ENCODE measurements around the gene PIAS4.

The PIAS4 gene

DNA sequence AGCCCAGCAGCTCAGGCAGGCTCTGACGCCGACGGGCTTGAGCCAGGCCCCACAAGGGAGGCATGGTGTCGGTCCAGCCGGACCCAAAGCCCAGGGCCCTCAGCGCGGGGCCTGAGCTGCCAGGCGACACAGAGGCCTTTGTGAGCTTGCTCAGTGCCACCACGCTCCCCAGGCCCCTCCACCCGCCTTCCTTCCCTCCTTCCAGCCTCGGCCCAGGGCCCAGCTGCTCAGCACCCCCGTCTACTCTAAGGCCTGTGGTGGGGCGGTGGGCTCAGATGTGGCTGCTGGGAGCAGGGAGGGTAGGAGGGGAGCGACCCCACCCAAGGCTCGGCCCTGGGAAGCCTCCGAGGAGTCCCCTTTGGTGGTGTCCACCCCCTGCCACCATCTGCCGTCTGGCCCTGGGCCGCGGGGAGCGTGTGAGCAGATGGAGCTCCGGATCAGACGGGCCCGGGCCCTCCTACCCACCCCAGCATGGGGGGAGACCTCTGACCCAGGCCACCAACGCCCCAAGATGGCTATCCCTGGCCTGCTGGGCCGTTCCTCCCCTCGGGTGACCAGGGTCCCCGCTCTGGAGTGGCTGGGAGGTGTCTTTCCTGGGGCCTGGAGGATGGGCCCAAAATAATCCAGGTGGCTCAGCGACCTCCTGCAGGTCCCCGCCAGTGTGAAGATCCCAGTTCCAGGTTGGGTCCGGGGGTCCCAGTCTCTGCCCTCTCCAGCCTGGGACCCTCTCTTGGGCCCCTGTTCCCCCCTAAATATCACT is 51.3 kb downstream of the PIAS4 start:
- peaks cover 23% of the 10 kb centered on the region; the same call in 1 of the 2 replicates for H3K4me1 ChIP-seq (ENCODE audit: insufficient read depth, low read length)
- peaks cover 3% of the 10 kb centered on the region; the same call in 1 of the 2 replicates for H3K36me3 ChIP-seq (ENCODE audit: insufficient read depth, low read length)
- no peaks in the 10 kb centered on the region for H3K9me3 ChIP-seq (ENCODE audit: control insufficient read depth, insufficient read depth, low read length)
- no peak overlapping the region for H3K9ac ChIP-seq (ENCODE audit: low read depth, low read length)

DNA sequence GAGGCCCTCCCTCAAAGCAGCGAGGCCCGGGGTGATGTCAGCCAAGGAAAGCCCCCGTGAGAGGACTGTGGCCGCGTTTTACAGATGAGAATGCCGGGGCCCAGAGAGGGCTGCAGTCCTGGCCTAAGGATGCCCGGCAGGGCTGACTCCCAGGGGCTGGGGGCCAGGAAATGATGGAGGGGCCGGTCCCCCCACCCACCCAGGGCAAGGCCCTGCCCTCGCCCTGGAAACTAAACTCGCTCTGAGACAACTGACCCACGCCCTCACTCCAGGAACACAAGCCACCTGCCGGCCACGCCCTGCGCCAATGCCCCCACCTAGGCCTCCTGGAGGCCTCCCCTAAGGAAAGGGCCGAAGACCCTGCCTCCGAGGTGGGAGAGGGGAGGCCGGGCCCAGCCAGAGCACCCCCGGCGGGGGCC is 51.9 kb downstream of the PIAS4 start:
- H3K9ac ChIP-seq (ENCODE audit: low read depth, low read length) = no peak overlapping the region
- H3K4me1 ChIP-seq (ENCODE audit: insufficient read depth, low read length) = peaks cover 23% of the 10 kb centered on the region; the same call in 1 of the 2 replicates
- peaks cover 3% of the 10 kb centered on the region; the same call in 1 of the 2 replicates for H3K36me3 ChIP-seq (ENCODE audit: insufficient read depth, low read length)
- H3K9me3 ChIP-seq (ENCODE audit: control insufficient read depth, insufficient read depth, low read length) = no peaks in the 10 kb centered on the region

DNA sequence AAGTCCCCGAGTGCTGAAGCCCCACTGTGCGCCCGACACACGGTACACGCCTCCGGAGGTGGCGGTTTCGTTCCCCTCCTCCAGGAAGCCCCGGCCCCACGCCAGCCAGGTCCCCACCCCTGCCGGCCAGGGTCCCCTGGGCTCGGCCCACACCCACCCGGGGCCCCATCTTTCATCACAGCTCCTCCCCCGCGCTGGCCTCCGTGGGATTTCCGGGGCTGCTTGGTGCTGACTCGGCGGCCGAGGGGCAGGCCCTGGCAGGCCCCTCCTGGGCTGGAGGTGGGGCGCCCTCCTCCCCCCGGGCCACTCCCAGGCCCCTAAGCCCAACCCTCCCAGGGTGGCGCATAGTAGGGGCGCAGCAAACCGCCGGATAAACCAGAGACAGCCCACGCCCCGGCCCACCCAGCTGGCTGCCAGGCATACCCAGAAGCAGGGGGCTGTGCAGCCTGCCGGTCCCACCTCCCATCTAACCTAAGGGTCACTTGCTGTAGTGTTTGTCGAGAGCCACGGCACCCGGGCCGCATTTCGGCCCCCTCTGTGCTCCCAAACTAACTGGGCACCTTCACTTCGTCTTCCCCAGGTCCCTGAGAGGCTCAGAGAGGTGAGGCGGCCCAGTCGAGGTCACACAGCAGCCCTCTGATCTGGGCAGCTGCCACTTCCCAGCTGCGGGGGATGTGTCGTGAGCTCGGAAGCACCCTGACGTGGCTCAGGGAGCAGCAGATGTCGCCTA is 52.5 kb downstream of the PIAS4 start:
- H3K36me3 ChIP-seq (ENCODE audit: insufficient read depth, low read length) = peaks cover 3% of the 10 kb centered on the region; the same call in 1 of the 2 replicates
- no peak overlapping the region for H3K9ac ChIP-seq (ENCODE audit: low read depth, low read length)
- no peaks in the 10 kb centered on the region for H3K9me3 ChIP-seq (ENCODE audit: control insufficient read depth, insufficient read depth, low read length)
- H3K4me1 ChIP-seq (ENCODE audit: insufficient read depth, low read length) = peaks cover 23% of the 10 kb centered on the region; the same call in 1 of the 2 replicates

DNA sequence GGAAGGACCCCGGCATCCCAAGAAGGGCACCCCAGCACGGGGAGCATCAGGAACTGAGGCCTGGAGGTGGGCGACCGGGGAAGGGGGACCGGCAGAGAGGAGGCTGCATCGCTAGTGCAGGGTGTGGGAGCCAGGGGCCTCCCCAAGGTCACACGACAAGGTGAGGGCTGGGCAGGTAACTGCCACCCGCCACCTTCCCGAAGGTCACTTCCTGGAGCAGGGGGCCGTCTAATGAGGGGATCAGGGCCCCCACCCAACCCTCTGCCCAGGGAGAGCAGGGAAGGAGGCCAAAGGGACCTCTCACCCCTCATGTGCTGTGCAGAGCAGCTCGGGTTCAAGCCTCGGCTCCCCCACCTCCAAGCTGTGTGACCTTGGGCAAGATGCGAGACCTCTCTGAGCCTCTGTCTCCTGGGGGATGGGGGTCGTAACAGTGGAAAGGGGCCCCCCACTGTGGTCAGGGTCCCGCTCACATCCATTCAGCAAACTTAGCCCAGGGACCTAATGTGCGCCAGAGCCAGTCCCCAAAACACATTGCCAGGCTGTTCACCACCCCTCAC is 53.2 kb downstream of the PIAS4 start:
- no peak overlapping the region for H3K9ac ChIP-seq (ENCODE audit: low read depth, low read length)
- H3K4me1 ChIP-seq (ENCODE audit: insufficient read depth, low read length) = peaks cover 23% of the 10 kb centered on the region; the same call in 1 of the 2 replicates
- H3K9me3 ChIP-seq (ENCODE audit: control insufficient read depth, insufficient read depth, low read length) = no peaks in the 10 kb centered on the region
- peaks cover 3% of the 10 kb centered on the region; the same call in 1 of the 2 replicates for H3K36me3 ChIP-seq (ENCODE audit: insufficient read depth, low read length)

DNA sequence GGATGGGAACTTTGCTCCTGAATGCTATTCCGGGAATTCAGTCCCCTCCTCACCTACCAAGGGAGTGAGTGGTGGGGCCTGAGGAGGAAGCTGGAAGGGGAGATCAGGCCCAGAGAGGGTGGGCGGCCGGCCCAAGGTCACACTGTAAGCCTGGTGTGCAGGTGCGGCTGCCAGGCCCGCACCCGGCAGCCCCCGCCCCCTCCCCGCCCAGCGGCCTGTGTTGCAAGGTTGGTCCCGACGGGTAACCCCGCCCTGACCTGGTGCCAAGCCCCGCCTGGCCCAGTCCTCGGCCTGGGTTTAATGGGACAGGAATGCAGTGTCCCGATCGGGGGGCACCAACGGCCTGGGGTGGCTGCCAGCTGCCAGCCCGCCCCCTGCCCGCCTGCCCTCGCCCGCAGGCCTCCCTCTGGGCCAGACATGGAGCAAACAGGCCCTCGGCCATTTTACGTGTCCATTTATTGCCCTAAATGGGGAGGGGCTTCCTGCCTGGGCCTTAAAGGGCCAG is 53.7 kb downstream of the PIAS4 start:
- Histone ChIP-seq H3K9ac (ENCODE audit: low read depth, low read length) (no peak overlapping the region), H3K9me3 (ENCODE audit: control insufficient read depth, insufficient read depth, low read length) (no peaks in the 10 kb centered on the region), H3K36me3 (ENCODE audit: insufficient read depth, low read length) (peaks cover 3% of the 10 kb centered on the region; the same call in 1 of the 2 replicates), H3K4me1 (ENCODE audit: insufficient read depth, low read length) (peaks cover 23% of the 10 kb centered on the region; the same call in 1 of the 2 replicates)

DNA sequence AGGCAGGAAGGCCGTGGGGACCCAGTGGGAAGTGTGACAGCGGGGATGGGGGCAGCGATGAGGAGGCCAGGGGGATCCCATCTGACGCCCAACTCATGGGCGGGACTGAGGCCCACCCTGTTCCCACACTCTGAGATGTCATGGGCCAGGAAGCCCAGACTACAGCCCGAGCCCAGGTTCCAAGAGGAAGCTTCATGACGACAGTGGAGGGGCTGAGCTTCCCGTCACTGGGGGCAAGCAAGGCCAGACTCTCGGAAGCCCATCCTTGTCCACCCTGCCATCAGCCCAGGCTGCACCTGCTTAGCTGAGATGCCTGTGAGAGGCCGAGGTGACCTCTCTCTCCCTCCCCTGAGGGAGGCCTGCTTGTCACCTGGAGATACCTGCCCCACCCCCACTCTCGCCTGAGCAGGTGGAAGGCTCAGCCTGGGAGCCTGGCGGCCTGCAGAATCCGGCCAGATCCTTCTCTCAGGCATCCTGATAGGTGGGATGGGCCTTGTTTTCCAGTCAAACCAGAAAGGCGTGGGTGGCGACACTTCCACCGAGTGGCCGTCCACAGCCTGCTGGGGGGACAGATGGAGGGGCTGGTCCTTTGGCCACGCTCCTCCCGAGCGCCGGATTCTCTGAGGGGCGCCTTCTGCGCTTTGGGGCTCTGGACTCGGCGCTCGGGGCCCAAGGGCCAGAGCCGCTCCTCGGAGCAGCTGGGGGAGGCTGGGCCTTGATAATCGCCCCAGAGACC is 54.3 kb downstream of the PIAS4 start:
- peaks cover 3% of the 10 kb centered on the region; the same call in 1 of the 2 replicates for H3K36me3 ChIP-seq (ENCODE audit: insufficient read depth, low read length)
- H3K9ac ChIP-seq (ENCODE audit: low read depth, low read length) = no peak overlapping the region
- no peaks in the 10 kb centered on the region for H3K9me3 ChIP-seq (ENCODE audit: control insufficient read depth, insufficient read depth, low read length)
- peaks cover 23% of the 10 kb centered on the region; the same call in 1 of the 2 replicates for H3K4me1 ChIP-seq (ENCODE audit: insufficient read depth, low read length)

DNA sequence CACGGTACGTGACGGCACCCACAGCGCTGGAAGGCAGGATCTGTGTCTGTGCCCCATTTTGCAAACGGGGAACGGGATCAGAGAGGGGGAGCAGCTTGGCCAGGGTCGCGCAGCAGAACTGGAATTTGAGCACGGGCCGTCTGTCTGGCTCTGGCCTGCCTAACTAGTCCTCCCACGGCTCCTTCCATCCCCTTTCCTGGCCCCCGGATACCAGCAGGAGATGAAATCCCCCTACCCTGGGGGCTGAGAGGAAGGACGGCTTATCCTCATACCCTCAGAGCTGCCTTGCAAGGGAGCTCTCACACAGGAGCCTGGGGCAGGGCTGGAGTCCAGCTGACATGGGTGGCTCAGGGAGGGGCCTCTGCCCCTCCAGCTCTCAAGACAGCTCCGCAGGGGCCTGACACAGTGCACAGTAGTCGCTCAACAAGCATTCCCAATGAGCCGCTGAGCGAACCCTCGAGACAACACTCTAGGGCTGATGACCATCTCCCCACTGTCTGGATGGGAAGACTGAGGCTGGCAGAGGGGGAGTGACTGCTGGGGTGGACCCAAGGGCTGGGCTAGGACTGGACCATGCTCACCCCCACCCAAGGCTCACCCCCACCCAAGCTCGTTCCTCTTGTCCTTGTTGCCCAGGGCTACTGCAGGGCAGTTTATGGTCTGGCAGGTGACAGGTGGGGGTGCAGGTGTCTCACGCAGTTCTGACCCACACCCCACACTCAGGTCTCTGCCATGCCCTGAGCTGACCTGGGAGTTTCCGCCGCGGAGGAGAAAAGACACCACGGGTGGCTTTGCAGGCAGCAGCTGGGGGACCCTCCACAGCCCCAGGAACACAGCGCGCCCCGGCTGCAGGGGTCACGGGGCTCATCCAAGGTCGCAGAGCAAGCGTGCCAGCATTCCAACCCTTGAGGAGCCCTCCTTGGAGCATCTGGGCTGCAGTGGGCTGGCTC is 55.2 kb downstream of the PIAS4 start:
- Histone ChIP-seq H3K4me1 (ENCODE audit: insufficient read depth, low read length) (peaks cover 23% of the 10 kb centered on the region; the same call in 1 of the 2 replicates), H3K36me3 (ENCODE audit: insufficient read depth, low read length) (peaks cover 3% of the 10 kb centered on the region; the same call in 1 of the 2 replicates), H3K9me3 (ENCODE audit: control insufficient read depth, insufficient read depth, low read length) (no peaks in the 10 kb centered on the region), H3K9ac (ENCODE audit: low read depth, low read length) (no peak overlapping the region)

DNA sequence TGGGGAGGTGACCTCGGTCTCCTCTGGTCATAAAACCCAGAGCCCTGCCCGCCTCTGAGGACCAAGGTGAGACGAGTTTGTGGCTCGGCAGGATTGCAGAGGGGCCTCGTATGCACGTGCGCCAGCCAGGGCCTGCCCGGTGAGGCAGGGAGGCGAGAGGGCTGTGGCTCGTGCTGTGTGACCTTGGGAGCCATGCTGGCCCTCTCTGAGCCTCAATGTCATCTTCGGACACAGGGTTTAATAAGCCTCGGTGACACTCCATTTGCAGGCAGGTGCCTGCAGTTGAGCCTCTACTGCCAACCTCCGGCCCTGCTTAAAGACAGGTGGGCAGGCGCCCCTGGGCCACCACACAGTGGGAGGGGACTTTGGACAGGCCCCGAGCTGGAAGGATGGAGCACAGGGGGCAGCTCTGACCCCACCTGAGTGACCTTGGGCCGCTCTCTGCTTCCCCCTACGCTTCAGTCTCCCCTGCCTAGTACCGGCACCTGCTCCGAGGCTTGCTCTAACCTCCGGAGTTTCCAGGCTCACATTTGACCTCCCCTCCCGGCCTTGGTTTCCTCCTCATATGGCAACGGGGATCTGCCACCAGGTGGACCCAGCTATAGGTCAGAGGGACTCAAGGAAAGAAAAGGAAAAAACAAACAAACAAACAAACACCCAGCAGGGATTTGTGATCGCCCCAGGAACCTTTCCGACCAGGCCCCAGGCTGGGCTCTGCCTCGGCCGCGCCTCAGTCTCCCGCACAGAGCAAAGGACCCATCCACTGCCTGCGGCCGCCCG is 56.0 kb downstream of the PIAS4 start:
- H3K9me3 ChIP-seq (ENCODE audit: control insufficient read depth, insufficient read depth, low read length) = no peaks in the 10 kb centered on the region
- peaks cover 28% of the 10 kb centered on the region; the same call in 1 of the 2 replicates for H3K4me1 ChIP-seq (ENCODE audit: insufficient read depth, low read length)
- peaks cover 3% of the 10 kb centered on the region; the same call in 1 of the 2 replicates for H3K36me3 ChIP-seq (ENCODE audit: insufficient read depth, low read length)
- peak overlapping the region; percentile 77; the same call in 1 of the 2 replicates for H3K9ac ChIP-seq (ENCODE audit: low read depth, low read length)

DNA sequence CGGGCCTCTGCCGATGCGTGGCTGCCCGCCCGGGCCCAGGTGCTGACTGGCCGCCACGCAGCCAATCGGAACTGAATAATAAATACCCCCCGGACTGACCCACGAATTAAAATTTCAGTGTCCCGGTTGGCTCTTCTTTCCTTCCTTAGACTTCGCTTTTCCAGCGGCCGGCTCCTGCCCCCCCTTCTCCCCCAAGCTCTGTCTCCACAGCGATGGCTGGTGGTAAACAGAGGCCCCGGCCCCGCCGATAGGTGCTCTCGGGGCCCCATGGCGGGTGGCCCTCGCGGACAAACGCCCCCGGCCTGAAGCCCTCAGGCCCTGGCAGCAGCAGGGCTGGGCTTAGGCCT is 56.6 kb downstream of the PIAS4 start:
- H3K36me3 ChIP-seq (ENCODE audit: insufficient read depth, low read length) = peaks cover 3% of the 10 kb centered on the region; the same call in 1 of the 2 replicates
- peaks cover 22% of the 10 kb centered on the region; the same call in 1 of the 2 replicates for H3K4me1 ChIP-seq (ENCODE audit: insufficient read depth, low read length)
- H3K9ac ChIP-seq (ENCODE audit: low read depth, low read length) = peak overlapping the region; percentile 77

DNA sequence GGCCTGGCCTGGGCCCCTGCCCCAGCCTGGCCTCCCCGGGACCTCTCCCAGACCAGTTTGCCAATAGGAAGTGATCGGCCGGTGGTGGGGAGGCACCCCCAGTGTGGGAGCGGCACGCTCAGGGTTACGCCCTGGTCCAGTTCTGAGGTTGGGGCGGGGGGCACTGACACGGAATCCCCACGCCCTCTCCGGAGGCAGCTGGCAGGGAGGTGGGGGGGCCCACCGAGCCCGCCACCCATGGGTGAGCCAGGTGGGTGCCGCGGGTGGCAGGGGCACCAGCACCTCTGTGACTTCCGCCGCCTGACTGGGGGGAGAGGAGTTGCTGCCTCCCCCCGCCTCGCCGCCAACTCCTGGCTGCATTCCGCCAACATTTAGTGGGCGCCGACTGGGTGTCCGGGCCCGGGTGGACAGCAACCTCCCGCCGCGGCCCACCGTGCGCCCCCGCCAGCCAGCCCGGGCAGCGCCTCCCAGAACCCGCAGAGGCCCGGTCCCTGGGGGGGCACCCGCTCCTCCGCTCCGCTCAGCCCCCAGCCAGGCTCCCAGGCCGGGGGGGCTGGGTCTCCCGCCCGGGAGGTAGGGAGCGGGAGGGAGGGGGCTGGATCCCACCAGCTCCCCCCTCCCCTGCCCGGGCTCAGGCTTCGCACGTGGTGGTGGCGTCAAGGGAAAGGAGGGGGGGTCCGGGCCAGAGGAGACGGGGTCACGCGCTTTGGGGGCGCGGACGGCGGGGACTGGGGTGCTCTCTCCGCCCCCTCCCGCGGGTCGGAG is 57.1 kb downstream of the PIAS4 start:
- H3K4me1 ChIP-seq (ENCODE audit: insufficient read depth, low read length) = peaks cover 19% of the 10 kb centered on the region; the same call in 1 of the 2 replicates
- H3K9ac ChIP-seq (ENCODE audit: low read depth, low read length) = peak overlapping the region; percentile 77
- no peaks in the 10 kb centered on the region for H3K9me3 ChIP-seq (ENCODE audit: control insufficient read depth, insufficient read depth, low read length)
- peaks cover 3% of the 10 kb centered on the region; the same call in 1 of the 2 replicates for H3K36me3 ChIP-seq (ENCODE audit: insufficient read depth, low read length)

More for the DNA sequence above, 56.6 kb downstream of the PIAS4 start:
- no peaks in the 10 kb centered on the region for H3K9me3 ChIP-seq (ENCODE audit: control insufficient read depth, insufficient read depth, low read length)

DNA sequence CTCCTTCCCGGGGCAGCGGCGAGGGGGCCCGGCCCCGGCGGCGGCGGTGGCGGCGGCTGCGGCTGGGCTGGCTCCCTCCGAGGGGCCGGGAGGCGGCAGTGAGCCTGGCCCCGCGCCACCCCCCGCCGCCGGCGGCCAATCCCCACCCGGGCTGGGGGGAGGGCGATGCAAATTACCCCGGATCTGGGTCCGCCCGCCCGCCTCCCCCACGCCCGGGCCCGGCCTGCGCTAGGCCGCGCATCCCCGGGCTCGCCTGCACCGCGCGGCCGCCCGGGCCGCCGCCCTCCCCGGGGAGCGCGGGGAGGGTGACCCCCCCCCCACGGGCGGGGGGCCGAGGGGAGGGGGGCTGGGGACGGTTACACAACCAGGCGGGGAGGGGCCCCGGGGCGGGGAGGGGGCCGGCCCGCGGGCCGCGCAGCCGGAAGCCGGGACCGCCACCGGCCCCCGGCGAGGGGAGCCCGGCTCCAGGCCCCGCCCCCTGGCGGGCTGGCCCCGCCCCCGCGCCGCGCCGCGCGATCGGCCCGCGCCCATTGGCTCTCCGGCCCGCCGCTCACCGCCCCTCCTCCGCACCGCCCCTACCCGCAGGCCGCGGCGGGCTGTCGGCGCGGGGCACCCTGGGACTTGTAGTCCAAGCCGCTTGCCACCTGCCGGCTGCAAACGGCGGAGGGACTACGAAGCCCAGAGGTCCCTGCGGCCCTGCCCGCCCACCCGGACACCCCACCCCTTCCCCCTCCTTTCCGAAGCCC is 58.1 kb downstream of the PIAS4 start:
- peaks cover 19% of the 10 kb centered on the region; the same call in 1 of the 2 replicates for H3K4me1 ChIP-seq (ENCODE audit: insufficient read depth, low read length)
- no peak overlapping the region for H3K9ac ChIP-seq (ENCODE audit: low read depth, low read length)

More for the DNA sequence above, 58.1 kb downstream of the PIAS4 start:
- H3K9me3 ChIP-seq (ENCODE audit: control insufficient read depth, insufficient read depth, low read length) = no peaks in the 10 kb centered on the region
- H3K36me3 ChIP-seq (ENCODE audit: insufficient read depth, low read length) = peaks cover 3% of the 10 kb centered on the region; the same call in 1 of the 2 replicates

All from ES-I3 (cell line).